KMS-11 (cell line): ENCODE measurements around the gene TMPRSS13.

Source experiments
- H2AFZ ChIP-seq: fragments of 200-600 bp; sonication (generic); 2 replicates; pipeline ENCODE4 v1.6.1; 2016; ENCODE audit warnings: antibody characterized with exemption, mixed run types, low read depth
- H3K27ac ChIP-seq: fragments of 200-600 bp; sonication (generic); 2 replicates; pipeline ENCODE4 v1.6.1; 2016; ENCODE audit warnings: mild to moderate bottlenecking, mixed run types
- H3K27me3 ChIP-seq: fragments of 200-600 bp; sonication (generic); 2 replicates; pipeline ENCODE4 v1.6.1; 2017; ENCODE audit warnings: mild to moderate bottlenecking, low read depth, mixed run types, moderate library complexity; ENCODE audit not compliant: insufficient read depth
- H3K36me3 ChIP-seq: fragments of 200-600 bp; sonication (generic); 2 replicates; pipeline ENCODE4 v1.6.1; 2017; ENCODE audit warnings: mild to moderate bottlenecking, mixed run types; ENCODE audit not compliant: insufficient read depth
- H3K4me1 ChIP-seq: fragments of 200-600 bp; sonication (generic); 2 replicates; pipeline ENCODE4 v1.6.1; 2016; ENCODE audit warnings: mild to moderate bottlenecking, low read depth, mixed run types; ENCODE audit not compliant: poor library complexity, severe bottlenecking
- H3K4me2 ChIP-seq: fragments of 200-600 bp; sonication (generic); 2 replicates; pipeline ENCODE4 v1.7.0; 2016; ENCODE audit warnings: mild to moderate bottlenecking, mixed run types
- H3K4me3 ChIP-seq: fragments of 200-600 bp; sonication (generic); IDR thresholded peaks from 2 replicates; pipeline ENCODE4 v1.6.1; 2017; ENCODE audit warnings: low read depth, low read length, mixed read lengths; ENCODE audit not compliant: insufficient read depth
- H3K79me2 ChIP-seq: fragments of 200-600 bp; sonication (generic); 2 replicates; pipeline ENCODE4 v1.6.1; 2016; ENCODE audit warnings: low read depth, mixed run types; ENCODE audit not compliant: insufficient read depth
- H3K9ac ChIP-seq: fragments of 200-600 bp; sonication (generic); 2 replicates; pipeline ENCODE4 v1.6.1; 2016; ENCODE audit warnings: mild to moderate bottlenecking, mixed run types
- H4K20me1 ChIP-seq: fragments of 200-600 bp; sonication (generic); 2 replicates; pipeline ENCODE4 v1.6.1; 2016; ENCODE audit warnings: mild to moderate bottlenecking, mixed run types; ENCODE audit not compliant: insufficient read depth
- CTCF ChIP-seq: fragments of 200-600 bp; sonication (generic); conservative IDR thresholded peaks from 2 replicates; pipeline ENCODE4 v1.6.1; 2017; ENCODE audit warnings: low read depth, mild to moderate bottlenecking, antibody characterized with exemption, low read length, moderate library complexity, mixed read lengths

The TMPRSS13 gene

DNA sequence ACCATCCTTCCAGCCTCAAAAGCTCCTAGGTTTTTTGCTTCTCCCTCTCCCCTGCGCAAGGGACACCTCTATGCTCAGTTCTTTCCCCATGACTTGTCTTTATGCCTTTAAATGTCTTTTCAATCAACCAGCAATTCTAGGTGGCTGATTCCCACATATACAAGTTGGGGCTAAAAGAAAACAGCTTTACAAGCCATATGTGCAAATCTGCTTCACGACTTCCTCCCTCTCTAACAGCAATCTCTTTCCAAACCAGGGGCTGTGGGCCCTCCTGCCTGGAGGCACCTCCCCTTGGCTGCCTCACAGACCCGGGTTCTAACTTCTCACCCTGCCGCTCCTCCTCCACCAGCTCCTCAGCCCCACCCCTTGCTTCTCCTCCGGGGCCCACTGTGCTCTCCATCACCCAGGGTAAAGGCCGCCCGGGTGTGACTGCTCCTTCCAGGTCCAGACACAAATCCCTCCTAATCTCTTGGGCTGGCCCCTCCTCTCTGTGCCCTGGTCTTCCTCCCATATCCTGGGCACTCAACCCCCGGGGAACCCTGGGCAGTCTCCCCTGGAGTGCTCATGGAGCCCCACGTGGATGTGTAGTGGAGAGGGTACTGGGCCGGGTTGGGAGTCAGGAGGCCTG is 14.1 kb downstream of the TMPRSS13 start:
- no peak overlapping the region for H2AFZ ChIP-seq

DNA sequence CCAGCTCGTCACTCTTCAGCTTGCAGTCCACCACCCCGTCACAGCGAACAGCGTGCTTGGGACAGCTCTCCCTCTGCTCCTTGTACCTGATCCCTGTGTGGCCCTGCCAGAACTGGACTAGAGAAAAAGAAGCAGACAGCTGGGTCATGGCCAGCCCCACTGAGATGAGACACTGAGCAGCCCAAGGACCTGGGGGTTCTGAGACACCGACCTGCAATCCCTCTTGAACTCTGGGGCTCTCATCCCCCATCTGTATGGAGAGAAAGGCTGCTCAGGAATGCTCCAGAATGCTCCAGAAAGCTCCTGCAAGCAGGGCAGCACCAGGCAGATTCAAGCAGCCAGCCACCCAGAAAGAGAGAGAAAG is 14.8 kb downstream of the TMPRSS13 start:
- Histone ChIP-seq H3K4me3 (no peak overlapping the region), H3K36me3 (no peaks in the 10 kb centered on the region), H3K79me2 (no peaks in the 10 kb centered on the region), H3K4me2 (no peak overlapping the region), H3K27ac (no peak overlapping the region), H3K9ac (no peak overlapping the region), H3K4me1 (no peaks in the 10 kb centered on the region), H3K27me3 (no peaks in the 10 kb centered on the region), H4K20me1 (no peaks in the 10 kb centered on the region), H2AFZ (no peak overlapping the region)
- no peak for TF ChIP-seq CTCF

More for the DNA sequence above, 14.1 kb downstream of the TMPRSS13 start:
- Histone ChIP-seq H3K4me1 (no peaks in the 10 kb centered on the region), H3K79me2 (no peaks in the 10 kb centered on the region), H3K27ac (no peak overlapping the region), H3K9ac (no peak overlapping the region), H3K4me2 (no peak overlapping the region), H4K20me1 (no peaks in the 10 kb centered on the region), H3K36me3 (no peaks in the 10 kb centered on the region), H3K4me3 (no peak overlapping the region), H3K27me3 (no peaks in the 10 kb centered on the region)
- no peak for TF ChIP-seq CTCF

DNA sequence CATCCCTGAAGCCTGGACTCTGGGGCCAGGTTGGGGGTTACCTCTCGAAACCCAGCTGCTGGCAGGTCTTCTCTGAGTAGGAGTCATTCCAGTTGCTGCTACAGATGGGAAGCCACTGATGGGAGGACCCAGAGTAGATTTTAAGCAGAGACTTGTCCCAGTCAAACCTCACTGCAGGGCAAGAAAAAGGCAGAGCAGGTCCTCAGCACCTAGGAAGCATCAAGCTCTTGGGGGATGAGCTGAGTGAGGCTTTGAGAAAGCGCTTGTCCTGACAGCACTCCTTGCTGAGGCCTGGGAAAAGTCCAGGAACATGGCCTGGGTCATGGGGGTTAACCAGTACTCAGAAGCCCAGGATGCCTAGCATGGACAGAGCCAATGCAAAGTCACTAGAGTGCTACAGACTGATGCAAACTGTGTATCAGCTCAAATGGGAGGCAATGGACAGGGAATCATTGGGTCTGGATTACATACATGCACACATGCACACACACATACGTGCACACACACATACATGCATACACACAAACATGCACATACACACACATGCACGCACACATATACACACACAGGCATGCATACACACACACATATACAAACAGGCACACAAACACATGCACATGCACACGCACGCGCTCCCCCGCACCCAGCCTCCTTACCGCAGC is 15.3 kb downstream of the TMPRSS13 start:
- H3K4me1 ChIP-seq = no peaks in the 10 kb centered on the region
- no peak overlapping the region for H3K4me3 ChIP-seq
- H2AFZ ChIP-seq = no peak overlapping the region
- H3K4me2 ChIP-seq = no peak overlapping the region
- H3K79me2 ChIP-seq = no peaks in the 10 kb centered on the region
- H3K9ac ChIP-seq = no peak overlapping the region
- H3K27ac ChIP-seq = no peak overlapping the region
- no peak for TF ChIP-seq CTCF
- H3K27me3 ChIP-seq = no peaks in the 10 kb centered on the region
- no peaks in the 10 kb centered on the region for H4K20me1 ChIP-seq
- no peaks in the 10 kb centered on the region for H3K36me3 ChIP-seq

DNA sequence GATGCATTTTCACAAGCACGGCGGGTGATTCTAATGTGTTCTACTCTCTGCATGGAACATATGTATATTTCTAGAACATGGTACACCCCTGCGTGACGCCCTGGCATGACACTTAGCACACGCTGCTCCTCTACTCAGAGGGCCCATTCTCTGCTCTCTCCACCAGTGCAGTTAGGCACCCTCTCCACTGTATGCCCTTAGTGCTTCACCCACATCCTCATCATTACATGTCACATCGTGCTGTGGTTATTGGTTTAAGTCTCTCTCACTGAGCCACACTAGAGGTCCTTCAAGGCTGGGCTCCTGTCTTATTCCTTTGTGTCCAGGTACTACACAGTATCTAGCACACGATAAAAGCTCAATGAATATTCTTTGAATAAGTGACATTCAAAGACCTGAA is 16.7 kb downstream of the TMPRSS13 start:
- no peaks in the 10 kb centered on the region for H3K27me3 ChIP-seq
- no peaks in the 10 kb centered on the region for H3K36me3 ChIP-seq
- TF ChIP-seq CTCF = no peak
- H3K27ac ChIP-seq = no peak overlapping the region
- no peak overlapping the region for H3K9ac ChIP-seq
- no peak overlapping the region for H2AFZ ChIP-seq
- H3K4me2 ChIP-seq = no peak overlapping the region
- H4K20me1 ChIP-seq = no peaks in the 10 kb centered on the region
- no peak overlapping the region for H3K4me3 ChIP-seq
- peaks cover 7% of the 10 kb centered on the region for H3K4me1 ChIP-seq
- no peaks in the 10 kb centered on the region for H3K79me2 ChIP-seq
